GM12878 (cell line): ENCODE measurements around the gene NHSL1. TPM values are rescaled to one million over a fixed set of nuclear protein-coding genes. Genes with fewer than 3 reads are reported as not detected.

Source experiments
- CEBPZ ChIP-seq: fragments of 150-350 bp; IDR thresholded peaks from 2 replicates; pipeline ENCODE4 v1.6.1; 2016; ENCODE audit warnings: low read depth, low read length
- ELK1 ChIP-seq: IDR thresholded peaks from 2 replicates; pipeline ENCODE4 v1.6.1; 2012; ENCODE audit warnings: low read depth, low read length, improper control_type of control experiment
- MYB ChIP-seq: fragments of 150-350 bp; IDR thresholded peaks from 2 replicates; pipeline ENCODE4 v1.6.1; 2014; ENCODE audit warnings: mild to moderate bottlenecking, low read depth, low read length, borderline replicate concordance
- ZNF592 ChIP-seq: fragments of 450-650 bp; IDR thresholded peaks from 2 replicates; pipeline ENCODE4 v1.6.1; 2017; ENCODE audit warnings: mild to moderate bottlenecking, moderate library complexity
- polyA plus RNA-seq, 11 experiments: library from polyadenylated mRNA; depleted of rRNA in 4 of 11; unstranded in 6 of 11; stranded (reverse) in 5 of 11; fragments of >200 nt; fragmentation: Nextera tagmentation in 4 of 11; fragmentation: Illumina TruSeq in 1 of 11; extraction: Ambion mirVana in 4 of 11; extraction: Trizol in 1 of 11; gene quantifications; 1 replicate in 1 of 11; 2 replicates in 10 of 11; pipeline versions ENCODE4 v1.2.1 to v1.2.3, GENCODE V29; 2011 to 2016; ENCODE audit warnings: inconsistent platforms in 2 of 11, missing spikeins in 2 of 11, low read depth in 1 of 11
- total RNA-seq, 4 experiments: library from RNA; depleted of rRNA in 3 of 4; stranded (reverse); fragments of >200 nt in 3 of 4; fragmentation: Illumina TruSeq in 1 of 4; extraction: Trizol in 1 of 4; gene quantifications; 2 replicates each; pipeline versions ENCODE4 v1.2.1 to v1.2.3, GENCODE V29; 2013 to 2021

The NHSL1 gene
- total and polyA plus RNA-seq, 10 of the 15 experiments (the other 5 are each of a cell fraction or from before 2014, with no cell fraction given) = 0.26 to 14.1 (median 0.90) TPM

- no peak for TF ChIP-seq CEBPZ
- no peak for TF ChIP-seq ZNF592
- TF ChIP-seq MYB = no peak
- TF ChIP-seq ELK1 = no peak
Measured at GRCh38 chr6:138439546-138439945, 59.7 kb downstream of the NHSL1 start (continued).
